HG03442 (cell line): Measurements from ENCODE around the gene TBX18.

Experiments used
- ATAC-seq: cut with Tn5 transposase; IDR thresholded peaks from one replicate; pipeline ENCODE4 v1.9.1; 2021; ENCODE audit warnings: mild to moderate bottlenecking, moderate library complexity; ENCODE audit not compliant: unreplicated experiment

TBX18 gene

GRCh38 chr6:84681693-84682326 is 82.6 kb downstream of the TBX18 start:
- ATAC-seq, result no peak

GRCh38 chr6:84675651-84676050 is 88.7 kb downstream of the TBX18 start:
- no peak for ATAC-seq

- no peak for ATAC-seq
Measured at GRCh38 chr6:84674395-84674794, 90.0 kb downstream of the TBX18 start.

- no peak for ATAC-seq
Measured at GRCh38 chr6:84671183-84671582, 93.2 kb downstream of the TBX18 start.

- ATAC-seq, result no peak
Measured at GRCh38 chr6:84669945-84670344, 94.5 kb downstream of the TBX18 start.

GRCh38 chr6:84667252-84668213 is 96.9 kb downstream of the TBX18 start:
- ATAC-seq, result no peak

GRCh38 chr6:84665401-84665800 is 99.0 kb downstream of the TBX18 start:
- ATAC-seq, result no peak

- ATAC-seq, result no peak
Measured at GRCh38 chr6:84663866-84664265, 100.5 kb downstream of the TBX18 start.

GRCh38 chr6:84657486-84657885 is 106.9 kb downstream of the TBX18 start:
- ATAC-seq, result no peak

- ATAC-seq, result no peak
Measured at GRCh38 chr6:84657025-84657424, 107.4 kb downstream of the TBX18 start.

- ATAC-seq, result no peak
Measured at GRCh38 chr6:84653027-84653551, 111.3 kb downstream of the TBX18 start.

- no peak for ATAC-seq
Measured at GRCh38 chr6:84652356-84653026, 111.9 kb downstream of the TBX18 start.

GRCh38 chr6:84651583-84651982 is 112.8 kb downstream of the TBX18 start:
- ATAC-seq, result no peak

- ATAC-seq, result no peak
Measured at GRCh38 chr6:84648444-84648843, 116.0 kb downstream of the TBX18 start.

- no peak for ATAC-seq
Measured at GRCh38 chr6:84645563-84646266, 118.7 kb downstream of the TBX18 start.

- no peak for ATAC-seq
Measured at GRCh38 chr6:84645000-84645399, 119.4 kb downstream of the TBX18 start.

GRCh38 chr6:84643778-84644177 is 120.6 kb downstream of the TBX18 start:
- no peak for ATAC-seq

GRCh38 chr6:84641076-84641475 is 123.3 kb downstream of the TBX18 start:
- no peak for ATAC-seq

- ATAC-seq, result no peak
Measured at GRCh38 chr6:84639396-84639795, 125.0 kb downstream of the TBX18 start.

- no peak for ATAC-seq
Measured at GRCh38 chr6:84638286-84638685, 126.1 kb downstream of the TBX18 start.
